MG63 (cell line): ENCODE results near the gene PTDSS2. TPM values are rescaled to one million over a fixed set of nuclear protein-coding genes. Genes with fewer than 3 reads are reported as not detected.

Source experiments
- DNase-seq: peaks from one replicate; pipeline ENCODE4 v3.0.0-alpha.2; 2020
- H3K27me3 ChIP-seq: fragments of 250-450 bp; sonication (Bioruptor Pico); 2 replicates; pipeline ENCODE4 v1.5.1; 2020; ENCODE audit warnings: mild to moderate bottlenecking, moderate library complexity
- H3K36me3 ChIP-seq: fragments of 250-450 bp; sonication (Bioruptor Pico); 2 replicates; pipeline ENCODE4 v1.5.1; 2020; ENCODE audit warnings: mild to moderate bottlenecking, moderate library complexity
- H3K4me3 ChIP-seq: fragments of 250-450 bp; sonication (Bioruptor Pico); 2 replicates; pipeline ENCODE4 v1.5.1; 2020; ENCODE audit warnings: mild to moderate bottlenecking, moderate library complexity
- H3K9me3 ChIP-seq: fragments of 250-450 bp; sonication (Bioruptor Pico); 2 replicates; pipeline ENCODE4 v1.5.1; 2020; ENCODE audit warnings: mild to moderate bottlenecking, moderate library complexity
- total RNA-seq: library from RNA; depleted of rRNA; stranded (reverse); fragments of >200 nt; shearing (Covaris generic); gene quantifications from 2 replicates; pipeline ENCODE4 v1.2.3, GENCODE V29; 2014; ENCODE audit warnings: low replicate concordance

PTDSS2 gene
- total RNA-seq, 1 experiment from 2014 or later: 43.3 TPM

DNA sequence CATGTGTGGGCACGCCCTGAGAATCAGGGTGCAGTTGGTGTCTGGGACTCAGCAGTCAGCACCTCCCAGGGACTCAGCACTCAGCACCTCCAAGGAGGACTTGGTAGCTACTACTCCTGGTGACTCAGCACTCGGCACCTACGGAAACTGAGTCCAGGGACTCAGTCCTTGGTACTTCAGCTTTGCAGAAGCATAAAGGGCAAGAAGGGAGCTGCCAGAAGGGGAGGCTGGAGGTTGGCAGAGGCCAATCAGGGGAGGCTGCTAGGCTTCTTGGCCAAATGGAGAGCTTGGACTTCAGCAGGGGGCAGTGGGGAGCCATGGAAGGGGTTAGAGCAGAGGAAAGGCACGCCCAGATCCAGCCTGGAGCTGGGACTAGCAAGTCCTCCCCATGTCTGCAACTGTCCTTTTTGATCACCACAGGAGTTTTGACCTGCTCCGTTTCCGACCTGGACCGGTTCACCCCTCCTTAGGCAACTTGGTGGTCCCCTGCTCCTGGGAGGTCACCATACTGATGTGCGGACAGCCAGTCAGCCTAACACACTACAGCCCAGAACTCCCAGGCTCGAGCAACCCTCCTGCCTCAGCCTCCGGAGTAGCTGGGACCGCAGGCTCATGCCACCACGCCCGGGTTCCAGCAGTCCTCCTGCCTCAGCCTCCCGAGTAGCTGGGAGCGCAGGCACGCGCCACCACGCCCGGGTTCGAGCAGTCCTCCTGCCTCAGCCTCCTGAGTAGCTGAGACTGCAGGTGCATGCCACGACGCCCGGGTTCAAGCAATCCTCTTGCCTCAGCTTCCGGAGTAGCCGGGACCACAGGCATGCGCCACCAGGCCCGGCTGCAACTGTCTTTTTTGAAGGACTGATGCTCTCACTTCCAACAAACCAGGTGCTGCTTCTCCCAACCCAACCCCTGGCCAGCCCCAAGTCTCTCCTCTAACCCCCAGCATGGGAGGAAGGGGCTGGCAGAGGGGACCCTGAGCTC is 9.7 kb upstream of the PTDSS2 start:
- Histone ChIP-seq H3K36me3 (no peaks in the 10 kb centered on the region), H3K4me3 (no peak overlapping the region), H3K27me3 (no peaks in the 10 kb centered on the region), H3K9me3 (no peaks in the 10 kb centered on the region)
- DNase-seq: no peak

DNA sequence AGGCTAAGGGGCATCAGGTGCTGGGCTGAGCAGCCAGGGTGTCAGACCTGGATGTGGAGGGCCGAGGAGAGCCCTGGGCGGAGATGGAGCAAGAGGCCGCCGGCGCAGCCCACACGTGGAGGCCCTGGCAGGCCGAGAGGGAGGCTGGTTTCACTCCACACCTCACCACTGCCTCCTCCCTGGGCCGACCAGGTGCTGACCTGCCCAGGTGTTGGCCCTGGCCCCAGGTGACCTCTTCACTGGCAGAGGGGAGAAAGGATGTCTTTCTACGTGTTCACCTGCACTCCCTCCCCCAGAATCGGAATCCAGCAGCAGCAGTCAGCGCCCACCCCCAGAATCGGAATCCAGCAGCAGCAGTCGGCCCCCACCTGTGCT is 9.0 kb upstream of the PTDSS2 start:
- H3K27me3 ChIP-seq: no peaks in the 10 kb centered on the region
- no peak for DNase-seq
- no peak overlapping the region for H3K4me3 ChIP-seq
- no peaks in the 10 kb centered on the region for H3K9me3 ChIP-seq
- H3K36me3 ChIP-seq: no peaks in the 10 kb centered on the region

DNA sequence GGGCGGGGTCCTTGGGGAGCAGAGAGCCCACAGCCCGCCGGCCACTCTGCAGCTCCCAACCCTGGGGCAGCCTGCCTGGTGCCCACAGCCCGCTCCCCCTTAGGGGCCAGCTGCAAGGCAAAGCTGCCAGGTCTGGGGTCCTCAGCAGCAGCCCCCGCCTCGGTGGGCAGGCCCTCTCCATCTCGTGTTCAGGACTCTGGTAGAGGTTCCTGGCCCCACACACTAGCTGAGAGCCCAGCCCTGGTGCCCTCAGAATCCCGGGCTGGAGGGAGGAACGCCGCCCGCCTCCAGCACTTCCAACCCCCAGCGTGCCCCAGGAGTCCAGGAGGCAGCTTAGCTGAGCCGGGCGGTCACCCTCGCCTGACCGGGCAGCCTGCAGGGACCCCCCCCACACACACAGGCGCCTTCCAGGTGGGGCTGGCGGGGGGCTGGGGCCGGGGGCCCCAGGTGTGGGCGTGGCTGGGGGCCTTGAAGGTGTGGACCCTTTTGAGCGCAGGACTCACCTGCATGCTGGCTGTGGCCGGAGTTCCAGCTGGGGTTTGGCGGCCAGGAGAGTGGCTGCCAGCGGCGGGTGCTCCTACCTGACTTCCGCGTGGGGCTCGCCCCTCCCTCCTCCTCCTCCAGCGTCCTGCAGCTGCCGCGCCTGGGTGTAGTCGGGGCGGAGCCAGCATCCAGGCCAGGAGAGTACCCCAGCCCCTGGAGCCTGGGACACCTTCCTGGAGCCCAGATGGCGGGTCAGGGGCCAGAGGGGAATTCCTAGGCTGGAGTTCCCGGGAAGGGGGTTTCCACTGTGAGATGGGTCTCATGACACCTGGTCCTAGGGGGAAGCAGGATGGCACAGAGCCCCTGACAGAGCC is 8.4 kb upstream of the PTDSS2 start, which contains the start of gene ANO9:
ANO9 (minus strand) TSS at position 594 of the 857 bp plus-strand sequence; CDS start at position 509, 85 bp downstream.
- no peak for DNase-seq
- no peaks in the 10 kb centered on the region for H3K36me3 ChIP-seq
- H3K4me3 ChIP-seq: no peak within 1 kb of the TSS
- H3K9me3 ChIP-seq: no peaks in the 10 kb centered on the region
- H3K27me3 ChIP-seq: no peaks in the 10 kb centered on the region

DNA sequence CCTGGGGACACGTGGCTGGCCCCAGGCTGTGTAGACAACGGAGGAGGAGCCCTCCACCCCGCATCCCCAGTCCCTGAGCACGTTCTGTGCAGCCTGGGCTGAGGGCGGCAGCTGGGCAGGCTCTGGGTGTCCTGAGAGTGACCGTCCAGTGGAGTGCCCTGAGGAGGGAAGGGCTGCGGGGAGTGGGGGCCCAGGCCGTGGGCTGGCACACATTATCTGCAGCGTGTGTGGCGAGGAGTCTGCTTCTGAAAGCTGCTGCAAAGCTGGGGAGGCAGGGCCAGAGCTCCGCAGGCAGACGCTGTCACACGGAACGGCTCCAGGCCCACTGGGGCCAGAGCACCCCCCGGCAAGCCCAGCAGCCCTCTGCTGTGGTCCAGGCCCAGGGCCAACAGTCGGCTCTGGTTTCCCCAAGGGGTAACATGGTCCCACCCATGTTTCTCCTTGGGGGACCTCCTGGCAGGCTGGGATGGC is 7.4 kb upstream of the PTDSS2 start:
- no peak for DNase-seq
- no peaks in the 10 kb centered on the region for H3K27me3 ChIP-seq
- no peaks in the 10 kb centered on the region for H3K9me3 ChIP-seq
- no peaks in the 10 kb centered on the region for H3K36me3 ChIP-seq
- H3K4me3 ChIP-seq: no peak overlapping the region

DNA sequence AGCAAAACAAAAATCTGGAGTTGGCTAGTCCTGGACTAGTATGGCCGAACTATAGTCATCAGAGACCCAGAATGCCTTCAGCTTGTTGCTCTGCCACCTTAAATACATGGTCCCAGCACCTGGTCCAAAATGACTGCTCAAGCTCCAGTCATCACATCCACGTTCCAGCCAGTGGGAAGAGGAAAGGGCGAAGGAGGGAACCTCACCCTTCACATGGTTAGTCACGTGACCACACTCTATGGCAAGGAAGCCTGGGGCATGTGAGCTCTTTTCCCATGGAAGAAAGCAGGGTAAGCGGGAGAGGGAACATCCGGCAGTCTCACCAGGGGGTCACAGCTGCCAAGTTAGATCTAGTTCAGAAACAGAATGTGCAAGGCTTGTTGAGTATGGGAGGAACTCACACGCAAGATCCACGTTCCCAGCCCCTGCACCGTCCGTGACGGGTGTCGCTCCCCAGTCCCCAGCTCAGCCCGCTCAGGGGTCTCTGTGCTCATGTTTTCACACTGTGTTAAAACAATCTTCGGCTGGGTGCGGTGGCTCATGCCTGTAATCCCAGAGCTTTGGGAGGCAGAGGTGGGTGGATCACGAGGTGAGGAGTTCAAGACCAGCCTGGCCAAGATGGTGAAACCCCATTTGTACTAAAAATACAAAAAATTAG is 6.4 kb upstream of the PTDSS2 start:
- Histone ChIP-seq H3K36me3 (no peaks in the 10 kb centered on the region), H3K27me3 (no peaks in the 10 kb centered on the region), H3K4me3 (no peak overlapping the region), H3K9me3 (no peaks in the 10 kb centered on the region)
- no peak for DNase-seq

DNA sequence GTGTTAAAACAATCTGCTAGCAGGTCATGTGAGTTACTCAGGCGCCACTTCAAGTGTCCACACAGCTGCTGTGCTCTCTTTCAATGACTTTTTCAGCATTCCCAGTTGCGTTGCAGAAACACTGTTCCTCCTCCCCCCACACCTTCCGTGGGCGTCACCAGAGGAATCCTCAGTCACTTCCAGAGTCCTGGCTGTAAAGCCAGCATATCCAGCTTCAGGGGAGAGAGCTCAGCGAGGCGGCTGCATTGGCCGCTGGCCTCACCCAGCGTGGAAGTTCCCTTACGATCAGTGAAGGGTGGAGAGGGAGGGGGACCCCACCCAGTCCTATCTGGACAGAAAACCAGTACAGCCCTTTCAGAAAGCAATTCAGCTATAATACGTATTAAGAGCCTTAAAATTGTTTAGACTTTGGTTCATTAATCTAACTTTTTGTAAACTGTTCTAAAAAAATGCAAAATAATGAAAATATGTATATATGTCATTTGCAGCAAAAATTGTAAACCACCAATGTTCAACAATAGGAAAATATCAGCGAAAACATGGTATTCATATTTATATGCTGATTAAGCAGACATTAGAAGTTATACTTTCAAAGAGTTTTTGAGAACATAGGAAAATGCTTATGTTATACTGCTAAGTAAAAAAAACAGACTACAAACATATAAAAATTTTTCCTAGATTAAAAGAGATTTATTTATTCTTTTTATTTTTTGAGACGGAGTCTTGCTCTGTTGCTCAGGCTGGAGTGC is 5.5 kb upstream of the PTDSS2 start:
- Histone ChIP-seq H3K4me3 (no peak overlapping the region), H3K9me3 (no peaks in the 10 kb centered on the region), H3K36me3 (peaks cover 4% of the 10 kb centered on the region; the same call in 1 of the 2 replicates), H3K27me3 (no peaks in the 10 kb centered on the region)
- peak; percentile 39 for DNase-seq

DNA sequence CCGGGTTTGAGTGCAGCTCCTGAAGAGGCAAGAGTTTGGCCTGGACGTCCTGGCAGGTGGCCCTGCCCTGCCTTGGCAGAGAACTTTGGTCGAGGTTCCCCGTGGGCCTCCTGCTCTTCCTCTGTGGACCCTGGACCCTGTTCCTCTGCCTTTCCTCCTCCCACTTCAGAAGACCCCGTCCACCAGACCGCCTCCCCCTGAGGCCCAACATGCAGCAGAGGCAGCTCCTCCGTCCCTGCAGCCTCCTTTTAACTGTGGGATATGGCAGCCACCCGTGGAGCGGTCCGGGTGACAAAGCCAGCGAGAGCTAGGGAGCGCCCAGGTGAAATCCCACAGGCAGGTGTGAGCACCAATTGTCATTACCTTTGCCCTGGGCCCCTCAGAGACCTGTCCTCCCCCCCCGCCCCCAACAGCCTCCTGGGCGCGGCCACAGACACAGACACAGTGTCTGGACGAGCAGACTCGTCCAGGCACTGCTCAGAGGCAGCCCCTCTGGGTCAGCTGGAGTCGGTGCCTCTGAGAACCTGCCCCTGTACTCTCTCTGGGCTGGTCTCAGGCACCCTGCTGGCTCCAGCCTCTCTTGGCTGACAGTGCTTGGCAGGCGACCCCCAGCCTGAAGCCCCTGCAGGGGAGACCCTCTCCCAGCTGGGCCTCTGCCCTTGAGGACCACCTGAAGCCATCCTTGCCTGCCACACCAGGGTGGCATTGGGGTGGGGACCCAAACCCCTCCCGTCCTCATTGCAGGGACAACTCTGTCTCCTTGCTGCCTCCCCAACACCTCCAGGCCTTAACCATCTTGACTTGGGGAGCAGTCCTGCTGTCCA is 4.1 kb upstream of the PTDSS2 start:
- DNase-seq: no peak
- Histone ChIP-seq H3K27me3 (no peaks in the 10 kb centered on the region), H3K36me3 (peaks cover 4% of the 10 kb centered on the region; the same call in 1 of the 2 replicates), H3K9me3 (no peaks in the 10 kb centered on the region), H3K4me3 (no peak overlapping the region)

DNA sequence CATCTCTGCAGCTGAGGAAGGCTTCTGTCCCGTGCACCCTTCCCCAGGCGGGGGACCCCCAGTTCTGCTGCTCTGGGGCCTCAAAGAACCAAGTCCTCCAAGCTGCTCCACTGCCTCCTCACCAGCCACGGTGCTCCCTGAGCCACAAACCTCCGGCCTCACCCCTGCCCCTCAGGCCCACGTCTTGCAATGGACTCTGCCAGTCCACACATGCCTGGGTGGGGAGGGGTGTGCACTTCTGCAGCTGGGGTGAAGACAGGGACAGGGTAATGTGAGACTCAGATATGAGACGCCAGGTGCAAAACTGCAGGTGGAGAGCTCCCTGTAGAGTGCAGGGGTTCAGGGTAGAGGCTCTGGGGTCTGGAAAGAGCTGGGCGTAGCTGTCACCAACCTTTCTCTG is 3.2 kb upstream of the PTDSS2 start:
- DNase-seq: no peak
- peaks cover 5% of the 10 kb centered on the region; the same call in 1 of the 2 replicates for H3K36me3 ChIP-seq
- H3K9me3 ChIP-seq: no peaks in the 10 kb centered on the region
- H3K4me3 ChIP-seq: no peak overlapping the region
- H3K27me3 ChIP-seq: no peaks in the 10 kb centered on the region

DNA sequence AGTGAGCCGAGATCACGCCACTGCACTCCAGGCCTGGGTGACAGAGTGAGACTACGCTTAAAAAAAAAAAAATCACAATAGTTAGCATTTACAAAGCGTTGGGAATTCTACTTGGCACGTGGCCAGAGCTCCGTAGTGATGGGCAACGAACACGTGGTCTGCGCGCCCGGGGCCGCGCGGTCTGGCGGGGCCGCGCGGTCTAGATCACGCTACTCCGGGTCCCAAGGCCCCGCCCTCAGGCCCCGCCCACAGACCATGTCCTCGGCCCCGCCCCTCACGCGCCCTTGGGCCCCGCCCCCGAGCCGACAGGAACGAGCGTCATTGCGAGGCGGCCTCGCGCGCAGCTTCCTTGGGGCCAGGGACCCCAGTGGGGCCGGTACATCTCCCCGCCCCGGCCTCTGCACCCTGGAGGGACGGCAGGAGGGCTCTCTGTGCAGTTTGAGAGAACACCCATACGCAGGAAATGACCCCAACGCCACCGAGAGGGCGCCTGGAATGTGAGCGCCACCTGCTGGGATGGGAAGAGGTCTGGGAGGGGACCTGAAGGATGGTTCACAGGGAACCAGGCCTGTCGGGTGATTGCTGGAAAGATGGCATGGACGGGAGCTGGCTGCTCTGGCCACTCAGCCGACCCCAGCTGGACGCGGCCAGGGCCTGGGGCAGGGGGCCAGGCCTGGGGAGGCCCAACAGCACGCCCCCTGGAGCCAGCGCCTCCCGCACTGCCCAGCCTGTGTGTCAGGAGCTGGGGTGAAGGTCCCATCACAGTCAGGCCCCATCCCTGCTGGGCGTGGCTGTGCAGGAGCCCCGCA is 2.0 kb upstream of the PTDSS2 start:
- no peaks in the 10 kb centered on the region for H3K9me3 ChIP-seq
- peaks cover 17% of the 10 kb centered on the region for H3K36me3 ChIP-seq
- no peaks in the 10 kb centered on the region for H3K27me3 ChIP-seq
- H3K4me3 ChIP-seq: peak overlapping the region; percentile 96
- DNase-seq: peak; percentile 92

DNA sequence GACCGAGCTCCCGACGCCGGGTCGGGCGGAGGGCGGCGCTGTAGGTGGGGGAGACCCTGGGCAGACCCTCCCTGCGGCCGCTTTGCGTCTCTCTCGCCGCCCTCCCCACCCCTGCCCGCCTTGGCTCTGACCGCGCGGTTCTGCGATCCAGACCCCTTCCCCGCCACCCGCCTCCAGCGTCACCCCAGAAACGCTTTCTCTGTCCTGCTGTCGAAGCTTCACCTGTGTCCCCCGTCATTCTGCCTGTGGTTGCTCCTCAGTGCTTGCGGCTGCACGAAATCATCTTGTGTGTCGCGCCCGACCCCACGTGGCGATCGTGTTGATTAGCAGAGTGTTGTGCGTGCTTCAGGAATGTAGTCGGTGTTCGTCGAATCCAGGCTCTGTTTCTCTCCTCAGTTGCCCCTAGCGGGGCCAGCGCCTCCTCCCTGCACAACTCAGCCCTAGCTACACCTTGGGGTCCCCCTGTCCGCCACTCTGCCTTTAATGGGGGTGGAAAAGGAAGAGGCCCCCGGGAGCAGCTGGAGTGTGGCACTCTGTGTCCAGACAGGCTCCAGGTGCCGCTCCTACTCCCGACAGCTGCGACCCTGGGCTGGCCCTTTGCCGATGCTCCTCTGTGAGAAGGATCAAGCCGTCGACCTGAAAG is 851 bp downstream of the PTDSS2 start:
- no peaks in the 10 kb centered on the region for H3K9me3 ChIP-seq
- H3K27me3 ChIP-seq: no peaks in the 10 kb centered on the region
- H3K4me3 ChIP-seq: peak overlapping the region; percentile 96
- peaks cover 39% of the 10 kb centered on the region for H3K36me3 ChIP-seq
- peak; percentile 65 for DNase-seq

DNA sequence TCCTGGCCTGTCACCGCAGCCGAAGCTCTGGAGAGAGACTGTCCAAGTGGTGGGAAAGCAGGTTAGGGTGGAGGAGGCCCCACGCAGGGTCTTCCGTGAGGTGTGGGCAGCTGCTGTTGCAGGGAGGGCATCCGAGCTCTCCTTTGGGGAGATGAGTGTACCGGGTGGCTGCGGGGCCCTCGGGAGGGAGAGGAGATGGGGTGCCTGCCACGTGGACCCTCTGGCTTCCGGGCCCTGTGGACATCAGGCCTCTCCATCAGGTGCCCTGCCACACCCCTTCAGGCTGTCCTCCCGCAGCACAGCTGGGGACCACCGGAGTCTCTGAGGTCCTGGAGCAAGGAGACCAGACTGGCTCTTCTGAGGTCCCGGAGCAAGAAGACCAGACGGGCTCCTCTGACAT is 1.7 kb downstream of the PTDSS2 start:
- no peaks in the 10 kb centered on the region for H3K27me3 ChIP-seq
- H3K9me3 ChIP-seq: no peaks in the 10 kb centered on the region
- peak overlapping the region; percentile 96 for H3K4me3 ChIP-seq
- H3K36me3 ChIP-seq: peaks cover 43% of the 10 kb centered on the region
- DNase-seq: no peak

DNA sequence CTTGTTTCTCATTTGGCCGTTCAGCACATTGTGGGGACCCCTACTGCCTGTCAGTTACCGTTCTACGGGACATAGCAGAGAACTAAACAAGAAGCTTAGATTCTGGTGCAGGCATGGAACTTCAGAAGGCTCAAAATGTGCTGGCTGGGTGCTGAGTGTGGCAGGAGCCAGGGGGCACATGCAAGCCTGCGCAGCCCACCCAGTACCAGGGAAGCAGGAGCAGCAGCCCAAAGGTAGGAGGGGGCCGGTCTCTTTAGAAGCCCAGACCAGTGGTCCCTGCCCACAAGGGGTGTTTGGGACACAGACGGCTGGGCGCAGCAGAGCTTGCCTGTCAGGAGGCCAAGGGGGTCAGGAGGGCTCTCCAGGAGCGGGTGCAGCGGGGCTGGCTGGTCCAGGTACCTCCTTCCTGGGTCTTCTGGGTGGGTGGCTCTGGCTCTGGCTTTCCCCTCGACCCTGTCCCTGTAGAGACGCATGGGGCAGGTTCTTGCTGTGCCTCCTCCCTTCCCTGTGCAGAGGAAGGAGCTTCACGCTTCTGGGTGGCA is 2.2 kb downstream of the PTDSS2 start:
- no peak for DNase-seq
- Histone ChIP-seq H3K4me3 (no peak overlapping the region), H3K27me3 (no peaks in the 10 kb centered on the region), H3K9me3 (no peaks in the 10 kb centered on the region), H3K36me3 (peaks cover 47% of the 10 kb centered on the region)

DNA sequence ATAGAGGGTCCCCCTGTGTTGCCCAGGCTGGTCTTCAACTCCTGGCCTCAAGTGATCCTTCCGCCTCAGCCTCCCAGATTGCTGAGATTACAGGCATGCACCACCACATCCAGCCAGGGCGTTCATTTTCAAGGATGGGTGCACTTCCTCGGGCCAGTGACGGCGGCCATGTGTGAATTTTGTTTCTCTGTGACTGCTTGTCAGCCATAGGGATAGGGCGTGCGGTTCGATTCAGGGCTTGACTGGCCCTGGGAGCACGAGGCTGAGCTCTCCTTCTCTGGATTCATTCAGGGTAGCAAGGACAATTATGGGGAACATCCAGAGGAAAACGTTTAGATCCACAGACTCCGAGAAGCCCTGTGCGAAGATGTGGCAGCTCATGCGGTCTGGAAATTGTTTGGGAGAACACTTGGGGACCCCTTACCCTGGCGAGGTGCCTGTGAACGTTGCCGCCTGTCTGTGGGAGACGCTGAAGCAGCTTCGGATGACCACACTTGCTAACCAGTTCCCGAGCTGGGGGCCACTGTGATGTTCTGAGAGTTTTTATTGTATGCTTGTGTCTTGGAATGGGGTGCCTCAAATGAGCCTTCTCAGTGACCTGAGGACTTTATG is 2.9 kb downstream of the PTDSS2 start:
- Histone ChIP-seq H3K4me3 (no peak overlapping the region), H3K9me3 (no peaks in the 10 kb centered on the region), H3K27me3 (no peaks in the 10 kb centered on the region), H3K36me3 (peaks cover 47% of the 10 kb centered on the region)
- no peak for DNase-seq

DNA sequence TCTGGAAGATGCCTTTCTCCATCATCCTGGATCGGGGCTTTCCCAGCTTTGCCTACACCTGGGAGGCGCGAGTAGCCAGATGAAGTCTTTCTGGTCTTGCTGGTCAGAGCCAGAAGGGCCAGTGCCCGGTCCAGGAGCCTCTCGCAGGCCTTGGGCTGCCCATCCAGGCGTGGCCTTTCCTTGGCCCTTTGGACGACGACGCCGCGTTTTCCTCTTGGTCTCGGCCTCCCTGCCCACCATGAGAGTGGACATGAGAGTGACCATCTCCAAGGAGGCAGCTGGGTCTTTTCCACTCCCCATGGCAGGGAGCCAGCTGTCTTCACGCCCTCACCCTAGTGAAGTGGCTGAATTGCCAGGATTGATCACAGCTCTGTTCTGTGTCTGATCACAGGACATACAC is 3.5 kb downstream of the PTDSS2 start:
- H3K27me3 ChIP-seq: no peaks in the 10 kb centered on the region
- DNase-seq: no peak
- H3K36me3 ChIP-seq: peaks cover 47% of the 10 kb centered on the region
- H3K9me3 ChIP-seq: no peaks in the 10 kb centered on the region
- no peak overlapping the region for H3K4me3 ChIP-seq
